MM.1S (cell line): ENCODE data around the gene FCAMR.
"Not testable (repeated sequence)": the region's sequence is repeated elsewhere in the genome, so short reads cannot be mapped to it uniquely, and the experiment has no call there.

Experiments used
- DNase-seq: peaks from one replicate; pipeline ENCODE4 v3.0.0-alpha.2; 2015
- H2AFZ ChIP-seq: fragments of 300-600 bp; sonication (generic); 2 replicates; pipeline ENCODE4 v1.6.0; 2016; ENCODE audit warnings: antibody characterized with exemption, low read length
- H3F3A ChIP-seq: fragments of 300-600 bp; sonication (generic); 2 replicates; pipeline ENCODE4 v1.6.1; 2016; ENCODE audit warnings: mild to moderate bottlenecking, antibody characterized with exemption, low read length, moderate library complexity, mixed read lengths; ENCODE audit not compliant: insufficient read depth
- H3K27ac ChIP-seq: fragments of 300-600 bp; sonication (generic); 2 replicates; pipeline ENCODE4 v1.5.1; 2016; ENCODE audit warnings: mild to moderate bottlenecking, low read length
- H3K27me3 ChIP-seq: fragments of 300-600 bp; sonication (generic); replicated peaks from 2 replicates; pipeline ENCODE4 v1.6.0; 2016; ENCODE audit warnings: low read length; ENCODE audit not compliant: insufficient read depth
- H3K36me3 ChIP-seq: fragments of 300-600 bp; sonication (generic); replicated peaks from 2 replicates; pipeline ENCODE4 v1.6.1; 2016; ENCODE audit warnings: mild to moderate bottlenecking, low read length, mixed read lengths; ENCODE audit not compliant: insufficient read depth
- H3K4me1 ChIP-seq: fragments of 300-600 bp; sonication (generic); 2 replicates; pipeline ENCODE4 v1.6.1; 2016; ENCODE audit warnings: low read length, mixed read lengths
- H3K4me2 ChIP-seq: fragments of 300-600 bp; sonication (generic); 2 replicates; pipeline ENCODE4 v1.6.0; 2016; ENCODE audit warnings: low read depth, low read length
- H3K4me3 ChIP-seq: fragments of 300-600 bp; sonication (generic); 2 replicates; pipeline ENCODE4 v1.5.1; 2016; ENCODE audit warnings: low read length, mixed read lengths
- H3K79me2 ChIP-seq: fragments of 300-600 bp; sonication (generic); 2 replicates; pipeline ENCODE4 v1.6.1; 2016; ENCODE audit warnings: mixed run types, low read length, mixed read lengths
- H3K9ac ChIP-seq: fragments of 300-600 bp; sonication (generic); 2 replicates; pipeline ENCODE4 v1.6.1; 2016; ENCODE audit warnings: low read length, mixed read lengths
- H3K9me2 ChIP-seq: fragments of 300-600 bp; sonication (generic); replicated peaks from 2 replicates; pipeline ENCODE4 v1.6.1; 2016; ENCODE audit warnings: mild to moderate bottlenecking, low read length, mixed read lengths; ENCODE audit not compliant: insufficient read depth
- H3K9me3 ChIP-seq: fragments of 300-600 bp; sonication (generic); replicated peaks from 2 replicates; pipeline ENCODE4 v1.6.1; 2016; ENCODE audit warnings: mild to moderate bottlenecking, low read length, mixed read lengths; ENCODE audit not compliant: insufficient read depth
- H4K20me1 ChIP-seq: fragments of 300-600 bp; sonication (generic); 2 replicates; pipeline ENCODE4 v1.6.1; 2016; ENCODE audit warnings: mild to moderate bottlenecking, low read length, moderate library complexity, mixed read lengths; ENCODE audit not compliant: insufficient read depth
- EZH2 ChIP-seq: fragments of 300-600 bp; sonication (generic); optimal IDR thresholded peaks from 2 replicates; pipeline ENCODE3; 2017; ENCODE audit warnings: low read depth, mild to moderate bottlenecking, antibody characterized with exemption, low read length, mixed read lengths
- EZH2phosphoT487 ChIP-seq: fragments of 300-600 bp; sonication (generic); IDR thresholded peaks from 2 replicates; pipeline ENCODE4 v1.6.1; 2018; ENCODE audit warnings: antibody characterized with exemption, low read length
- TF ChIP-seq, protein P1 (sequence below): fragments of 300-600 bp; sonication (generic); IDR thresholded peaks from 2 replicates; pipeline ENCODE4 v1.5.1; 2016; ENCODE audit warnings: antibody characterized with exemption, low read length, mixed read lengths

Gene FCAMR

DNA sequence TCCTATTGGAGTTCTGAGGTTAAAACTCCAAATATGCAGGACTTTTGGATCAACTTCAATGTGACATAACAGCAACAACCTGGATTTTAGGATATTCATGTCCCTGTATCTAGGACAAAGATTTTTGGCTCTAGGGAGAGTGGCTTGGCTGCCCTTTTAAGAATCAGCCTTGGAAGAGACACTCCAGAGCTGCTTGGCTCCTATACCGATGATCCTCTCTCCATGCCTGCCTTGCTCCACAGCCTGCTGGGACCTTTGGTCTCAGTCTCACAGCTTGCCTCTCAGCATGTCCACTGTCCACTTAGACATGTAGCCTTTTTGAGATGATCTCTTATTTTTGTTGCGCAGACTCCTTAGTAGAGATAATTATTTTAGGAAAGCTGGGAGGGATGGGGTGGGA, 44.0 kb downstream of the FCAMR start:
- peaks cover 41% of the 10 kb centered on the region for H3K4me1 ChIP-seq
- no peaks in the 10 kb centered on the region for H3K9me3 ChIP-seq
- no peak overlapping the region for H3K4me3 ChIP-seq
- H2AFZ ChIP-seq, result no peak overlapping the region
- H3K36me3 ChIP-seq, result no peaks in the 10 kb centered on the region
- peaks cover 5% of the 10 kb centered on the region for H3K79me2 ChIP-seq
- H4K20me1 ChIP-seq, result no peaks in the 10 kb centered on the region
- no peak overlapping the region for H3K4me2 ChIP-seq
- H3K9ac ChIP-seq, result no peak overlapping the region
- H3K9me2 ChIP-seq, result no peaks in the 10 kb centered on the region
- no peak overlapping the region for H3K27ac ChIP-seq
- TF ChIP-seq EZH2phosphoT487, result no peak
- DNase-seq, result no peak
- H3F3A ChIP-seq, result peaks cover 25% of the 10 kb centered on the region
- no peaks in the 10 kb centered on the region for H3K27me3 ChIP-seq

DNA sequence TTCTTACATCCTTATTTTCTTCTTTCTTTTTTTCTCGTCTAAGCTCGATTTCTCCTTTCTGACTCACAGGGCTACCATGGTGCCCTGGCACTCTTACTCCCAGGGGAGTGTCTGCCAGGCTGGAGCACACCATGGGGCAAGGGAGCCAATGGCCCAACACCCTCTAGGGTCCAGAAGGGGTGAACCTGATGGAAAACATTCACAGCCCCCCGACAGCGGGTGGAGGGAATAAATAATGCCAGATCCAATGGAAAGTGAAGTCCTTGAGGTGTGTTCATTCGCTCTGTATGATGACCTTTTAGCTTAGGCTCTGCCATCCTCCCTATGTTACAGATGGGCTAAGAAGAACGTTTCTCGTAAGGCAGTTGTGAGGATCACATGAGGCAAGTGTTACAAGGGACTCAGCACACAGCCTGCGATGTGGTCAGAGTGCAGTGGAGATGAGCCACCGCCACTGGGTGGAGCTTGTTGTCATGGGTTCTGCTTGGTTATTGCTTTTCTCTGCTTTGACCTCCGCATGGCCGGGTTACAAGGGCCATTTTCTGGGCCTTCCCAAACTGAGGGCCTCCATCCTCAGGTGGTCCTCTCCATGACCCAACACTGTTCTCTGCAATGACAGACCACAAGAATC, 45.0 kb downstream of the FCAMR start:
- no peaks in the 10 kb centered on the region for H3K36me3 ChIP-seq
- no peaks in the 10 kb centered on the region for H3K9me3 ChIP-seq
- no peak overlapping the region for H3K4me3 ChIP-seq
- no peak for DNase-seq
- no peaks in the 10 kb centered on the region for H3K9me2 ChIP-seq
- peaks cover 44% of the 10 kb centered on the region for H3K4me1 ChIP-seq
- no peak overlapping the region for H3K4me2 ChIP-seq
- peaks cover 25% of the 10 kb centered on the region for H3F3A ChIP-seq
- no peak overlapping the region for H2AFZ ChIP-seq
- no peak overlapping the region for H3K9ac ChIP-seq
- TF ChIP-seq EZH2 (no peak), EZH2phosphoT487 (no peak)
- H4K20me1 ChIP-seq, result no peaks in the 10 kb centered on the region
- H3K27ac ChIP-seq, result no peak overlapping the region
- H3K79me2 ChIP-seq, result peaks cover 16% of the 10 kb centered on the region
- H3K27me3 ChIP-seq, result no peaks in the 10 kb centered on the region

DNA sequence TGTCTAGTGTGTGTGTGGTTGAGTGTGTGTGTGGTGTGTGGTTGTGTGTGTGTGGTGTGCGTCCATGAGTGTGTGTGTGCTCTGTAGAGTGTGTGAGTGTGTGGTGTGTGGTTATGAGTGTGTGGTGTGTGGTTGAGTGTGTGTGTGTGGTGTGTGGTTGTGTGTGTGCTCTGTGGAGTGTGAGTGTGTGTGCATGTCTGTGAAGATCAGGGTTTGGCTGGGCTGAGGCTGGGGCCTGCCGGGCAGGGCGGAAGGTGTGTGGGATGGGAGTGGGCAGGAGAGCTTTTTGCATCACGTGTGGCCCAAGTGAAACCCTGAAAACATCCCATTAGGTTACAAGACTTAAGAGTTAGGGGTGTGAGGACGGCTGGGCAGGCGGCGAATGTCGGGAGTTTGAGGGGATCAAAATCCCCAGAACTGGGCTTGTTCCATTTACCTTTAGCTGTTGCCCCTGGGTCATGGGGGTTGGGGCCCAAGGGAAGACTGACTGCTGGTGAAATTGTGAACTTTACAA, 45.6 kb downstream of the FCAMR start:
- no peak overlapping the region for H3K9ac ChIP-seq
- H3K79me2 ChIP-seq, result peaks cover 22% of the 10 kb centered on the region
- H3K27ac ChIP-seq, result no peak overlapping the region
- H3K4me1 ChIP-seq, result peaks cover 44% of the 10 kb centered on the region
- TF ChIP-seq, protein P1, sequence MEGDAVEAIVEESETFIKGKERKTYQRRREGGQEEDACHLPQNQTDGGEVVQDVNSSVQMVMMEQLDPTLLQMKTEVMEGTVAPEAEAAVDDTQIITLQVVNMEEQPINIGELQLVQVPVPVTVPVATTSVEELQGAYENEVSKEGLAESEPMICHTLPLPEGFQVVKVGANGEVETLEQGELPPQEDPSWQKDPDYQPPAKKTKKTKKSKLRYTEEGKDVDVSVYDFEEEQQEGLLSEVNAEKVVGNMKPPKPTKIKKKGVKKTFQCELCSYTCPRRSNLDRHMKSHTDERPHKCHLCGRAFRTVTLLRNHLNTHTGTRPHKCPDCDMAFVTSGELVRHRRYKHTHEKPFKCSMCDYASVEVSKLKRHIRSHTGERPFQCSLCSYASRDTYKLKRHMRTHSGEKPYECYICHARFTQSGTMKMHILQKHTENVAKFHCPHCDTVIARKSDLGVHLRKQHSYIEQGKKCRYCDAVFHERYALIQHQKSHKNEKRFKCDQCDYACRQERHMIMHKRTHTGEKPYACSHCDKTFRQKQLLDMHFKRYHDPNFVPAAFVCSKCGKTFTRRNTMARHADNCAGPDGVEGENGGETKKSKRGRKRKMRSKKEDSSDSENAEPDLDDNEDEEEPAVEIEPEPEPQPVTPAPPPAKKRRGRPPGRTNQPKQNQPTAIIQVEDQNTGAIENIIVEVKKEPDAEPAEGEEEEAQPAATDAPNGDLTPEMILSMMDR, result no peak
- TF ChIP-seq EZH2 (no peak), EZH2phosphoT487 (no peak)
- DNase-seq, result no peak
- H3K27me3 ChIP-seq, result no peaks in the 10 kb centered on the region
- H3K9me3 ChIP-seq, result no peaks in the 10 kb centered on the region
- no peak overlapping the region for H3K4me2 ChIP-seq
- no peak overlapping the region for H3K4me3 ChIP-seq
- no peaks in the 10 kb centered on the region for H4K20me1 ChIP-seq
- H3K9me2 ChIP-seq, result no peaks in the 10 kb centered on the region
- H3K36me3 ChIP-seq, result no peaks in the 10 kb centered on the region
- no peak overlapping the region for H2AFZ ChIP-seq
- peaks cover 25% of the 10 kb centered on the region for H3F3A ChIP-seq

DNA sequence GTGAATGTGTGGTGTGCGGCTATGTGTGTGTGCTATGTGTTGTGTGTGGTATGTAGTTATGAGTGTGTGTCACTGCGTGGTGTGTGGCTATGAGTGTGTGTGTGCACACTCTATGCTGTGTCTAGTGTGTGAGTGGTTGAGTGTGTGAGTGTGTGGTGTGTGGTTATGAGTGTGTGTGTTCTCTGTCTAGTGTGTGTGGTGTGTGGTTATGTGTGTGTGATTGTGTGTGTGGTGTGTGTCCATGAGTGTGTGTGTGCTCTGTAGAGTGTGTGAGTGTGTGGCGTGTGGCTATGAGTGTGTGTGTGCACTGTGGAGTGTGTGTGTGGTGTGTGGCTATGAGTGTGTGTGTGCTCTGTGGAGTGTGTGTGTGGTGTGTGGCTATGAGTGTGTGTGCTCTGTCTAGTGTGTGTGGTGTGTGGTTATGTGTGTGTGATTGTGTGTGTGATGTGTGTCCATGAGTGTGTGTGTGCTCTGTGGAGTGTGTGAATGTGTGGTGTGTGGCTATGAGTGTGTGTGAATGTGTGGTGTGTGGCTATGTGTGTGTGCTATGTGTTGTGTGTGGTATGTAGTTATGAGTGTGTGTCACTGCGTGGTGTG, 46.2 kb downstream of the FCAMR start:
- DNase-seq, H3K9ac ChIP-seq, H3K27ac ChIP-seq, H3K27me3 ChIP-seq, H4K20me1 ChIP-seq, H3K36me3 ChIP-seq, H3K9me3 ChIP-seq, H2AFZ ChIP-seq, H3K9me2 ChIP-seq, H3K4me3 ChIP-seq: not testable (repeated sequence)
- peaks cover 48% of the 10 kb centered on the region for H3K4me1 ChIP-seq
- H3K4me2 ChIP-seq, result peak overlapping the region; percentile 93
- H3K79me2 ChIP-seq, result peaks cover 28% of the 10 kb centered on the region
- peaks cover 25% of the 10 kb centered on the region for H3F3A ChIP-seq
